BJ (cell line): ENCODE measurements around the gene COPG1. TPM values are rescaled to one million over a fixed set of nuclear protein-coding genes. Genes with fewer than 3 reads are reported as not detected.

Source experiments
- CTCF ChIA-PET: fragments of 350-600 bp; formaldehyde crosslinking; extraction: SDS; loops from one replicate; lab custom pipeline; 2021; ENCODE audit warnings: antibody characterized with exemption, inconsistent platforms; lab: Yijun Ruan, JAX
- POLR2A ChIA-PET: fragments of 300-600 bp; sonication (Branson Sonifier 250); formaldehyde crosslinking; extraction: SDS; loops from one replicate; lab custom pipeline; 2021; ENCODE audit warnings: antibody characterized with exemption; lab: Charles Lee
- DNase-seq: peaks from one replicate; pipeline ENCODE4 v3.0.0-alpha.2; 2011; ENCODE audit warnings: low read depth
- H3K27me3 ChIP-seq: 2 replicates; pipeline ENCODE4 v1.6.0; 2011; ENCODE audit warnings: low read length; ENCODE audit not compliant: control insufficient read depth, insufficient read depth
- H3K36me3 ChIP-seq: 2 replicates; pipeline ENCODE4 v1.5.1; 2011; ENCODE audit warnings: low read length; ENCODE audit not compliant: control insufficient read depth, insufficient read depth
- H3K4me3 ChIP-seq: 2 replicates; pipeline ENCODE4 v1.5.1; 2011; ENCODE audit warnings: low read depth, mild to moderate bottlenecking, control low read depth, low read length
- polyA plus RNA-seq: library from polyadenylated mRNA; depleted of rRNA; stranded (reverse); fragments of >200 nt; gene quantifications from 2 replicates; pipeline ENCODE4 v1.2.3, GENCODE V29; 2011
- TF ChIP-seq, protein P1 (sequence below): IDR thresholded peaks from 2 replicates; pipeline ENCODE4 v1.5.1; 2011; ENCODE audit warnings: low read depth, mild to moderate bottlenecking, control low read depth, inconsistent platforms, low read length, moderate library complexity; ENCODE audit not compliant: insufficient read depth

Gene COPG1
- polyA plus RNA-seq, 1 experiment, result 220 TPM

DNA sequence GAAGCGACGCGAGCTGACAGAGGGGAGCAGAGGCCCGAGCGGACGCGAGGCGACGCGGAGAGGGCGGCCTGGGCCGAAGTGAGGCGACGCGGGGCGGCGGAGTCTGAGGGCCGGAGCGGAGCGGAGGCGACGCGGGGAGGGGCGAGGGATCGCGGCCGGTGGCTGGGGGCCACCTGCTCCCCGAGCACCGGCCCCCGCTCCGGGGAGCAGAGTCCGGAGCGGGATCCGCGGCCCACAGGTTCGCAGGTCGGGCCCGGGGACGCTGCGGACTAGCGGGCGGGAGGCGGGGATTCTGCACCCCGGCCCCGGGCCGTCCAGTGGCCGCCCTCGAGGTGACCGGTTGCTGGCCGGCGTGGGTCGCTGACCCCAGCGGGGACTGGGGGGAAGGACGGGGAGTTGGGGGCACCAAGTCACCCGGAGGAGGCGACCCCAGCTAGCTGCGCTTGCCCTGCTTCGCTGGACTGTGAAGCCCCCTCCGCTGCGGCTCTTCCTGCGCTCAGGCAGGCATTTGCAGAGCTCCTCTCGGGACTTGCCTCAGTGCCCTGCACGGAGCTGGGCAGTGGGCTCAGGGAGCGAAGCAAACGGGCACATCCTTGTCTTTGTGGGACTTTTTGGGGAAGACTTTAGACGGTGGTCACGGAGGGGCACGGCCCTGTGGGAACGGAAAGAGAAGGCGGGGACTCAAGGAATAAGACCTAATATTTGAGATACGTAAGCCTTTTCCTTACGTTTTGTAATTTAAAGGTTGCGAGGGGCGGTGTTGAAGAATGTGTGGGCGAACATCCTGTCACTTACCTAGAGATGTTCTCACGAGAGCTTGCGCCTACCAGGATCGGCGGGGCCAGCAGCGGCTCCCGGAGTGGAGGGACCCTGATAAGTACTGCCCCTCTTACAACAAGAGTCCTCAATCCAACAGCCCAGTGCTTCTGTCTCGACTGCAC lies 29.8 kb downstream of the COPG1 start:
- no peak for DNase-seq
- TF ChIP-seq, protein P1, sequence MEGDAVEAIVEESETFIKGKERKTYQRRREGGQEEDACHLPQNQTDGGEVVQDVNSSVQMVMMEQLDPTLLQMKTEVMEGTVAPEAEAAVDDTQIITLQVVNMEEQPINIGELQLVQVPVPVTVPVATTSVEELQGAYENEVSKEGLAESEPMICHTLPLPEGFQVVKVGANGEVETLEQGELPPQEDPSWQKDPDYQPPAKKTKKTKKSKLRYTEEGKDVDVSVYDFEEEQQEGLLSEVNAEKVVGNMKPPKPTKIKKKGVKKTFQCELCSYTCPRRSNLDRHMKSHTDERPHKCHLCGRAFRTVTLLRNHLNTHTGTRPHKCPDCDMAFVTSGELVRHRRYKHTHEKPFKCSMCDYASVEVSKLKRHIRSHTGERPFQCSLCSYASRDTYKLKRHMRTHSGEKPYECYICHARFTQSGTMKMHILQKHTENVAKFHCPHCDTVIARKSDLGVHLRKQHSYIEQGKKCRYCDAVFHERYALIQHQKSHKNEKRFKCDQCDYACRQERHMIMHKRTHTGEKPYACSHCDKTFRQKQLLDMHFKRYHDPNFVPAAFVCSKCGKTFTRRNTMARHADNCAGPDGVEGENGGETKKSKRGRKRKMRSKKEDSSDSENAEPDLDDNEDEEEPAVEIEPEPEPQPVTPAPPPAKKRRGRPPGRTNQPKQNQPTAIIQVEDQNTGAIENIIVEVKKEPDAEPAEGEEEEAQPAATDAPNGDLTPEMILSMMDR, result no peak
- Histone ChIP-seq H3K4me3 (peak overlapping the region; percentile 88), H3K36me3 (peaks cover 18% of the 10 kb centered on the region), H3K27me3 (no peaks in the 10 kb centered on the region)
- CTCF ChIA-PET, result interaction anchor here (0.8 to 2.1 kb wide), 3 partner anchors 12 to 226 kb away, joined by 3 to 12 read pairs (median 4); a partner anchor contains a TSS
- POLR2A ChIA-PET, result no interaction called here

DNA sequence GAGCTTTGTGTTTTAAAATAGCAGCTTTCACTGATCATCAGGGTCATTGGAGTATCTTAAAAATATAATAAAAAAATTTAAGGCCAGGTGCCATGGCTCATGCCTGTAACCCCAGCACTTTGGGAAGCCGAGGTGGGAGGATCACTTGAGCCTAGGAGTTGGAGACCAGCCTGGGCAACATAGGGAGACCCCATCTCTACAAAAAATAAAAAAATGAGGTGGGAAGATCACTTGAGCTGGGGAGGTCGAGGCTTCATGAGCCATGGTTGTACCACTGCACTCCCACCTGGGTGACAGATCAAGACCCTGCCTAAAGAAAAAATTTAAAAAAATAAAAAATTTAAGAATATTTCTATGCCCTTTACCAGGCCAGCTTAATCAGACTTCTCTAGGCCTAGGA lies 30.8 kb downstream of the COPG1 start:
- ChIA-PET CTCF (interaction anchor here (0.8 to 2.1 kb wide), 4 partner anchors 13 to 227 kb away, joined by 3 to 12 read pairs (median 4); a partner anchor contains a TSS), POLR2A (no interaction called here)
- Histone ChIP-seq H3K36me3 (peaks cover 10% of the 10 kb centered on the region), H3K27me3 (no peaks in the 10 kb centered on the region), H3K4me3 (no peak overlapping the region)
- TF ChIP-seq, protein P1, result no peak
- DNase-seq, result no peak

DNA sequence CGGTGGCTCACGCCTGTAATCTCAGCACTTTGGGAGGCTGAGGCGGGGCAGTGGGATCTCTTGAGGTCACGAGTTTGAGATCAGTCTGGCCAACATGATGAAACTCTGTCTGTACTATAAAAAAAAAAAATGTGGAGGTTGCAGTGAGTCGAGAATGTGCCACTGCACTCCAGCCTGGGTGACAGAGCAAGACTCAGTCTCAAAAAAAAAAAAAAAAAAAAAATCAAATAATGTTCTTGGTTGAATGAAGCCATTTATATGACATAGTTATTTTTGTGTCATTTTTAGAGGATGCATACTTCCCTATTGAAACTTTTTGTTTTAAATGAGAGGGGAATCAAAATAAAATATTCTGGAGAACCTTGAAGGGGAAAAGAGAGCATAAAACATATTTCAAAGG lies 32.3 kb downstream of the COPG1 start:
- no peak for DNase-seq
- TF ChIP-seq, protein P1, result no peak
- Histone ChIP-seq H3K27me3 (no peaks in the 10 kb centered on the region), H3K36me3 (peaks cover 10% of the 10 kb centered on the region), H3K4me3 (no peak overlapping the region)
- ChIA-PET CTCF (no interaction called here), POLR2A (no interaction called here)

DNA sequence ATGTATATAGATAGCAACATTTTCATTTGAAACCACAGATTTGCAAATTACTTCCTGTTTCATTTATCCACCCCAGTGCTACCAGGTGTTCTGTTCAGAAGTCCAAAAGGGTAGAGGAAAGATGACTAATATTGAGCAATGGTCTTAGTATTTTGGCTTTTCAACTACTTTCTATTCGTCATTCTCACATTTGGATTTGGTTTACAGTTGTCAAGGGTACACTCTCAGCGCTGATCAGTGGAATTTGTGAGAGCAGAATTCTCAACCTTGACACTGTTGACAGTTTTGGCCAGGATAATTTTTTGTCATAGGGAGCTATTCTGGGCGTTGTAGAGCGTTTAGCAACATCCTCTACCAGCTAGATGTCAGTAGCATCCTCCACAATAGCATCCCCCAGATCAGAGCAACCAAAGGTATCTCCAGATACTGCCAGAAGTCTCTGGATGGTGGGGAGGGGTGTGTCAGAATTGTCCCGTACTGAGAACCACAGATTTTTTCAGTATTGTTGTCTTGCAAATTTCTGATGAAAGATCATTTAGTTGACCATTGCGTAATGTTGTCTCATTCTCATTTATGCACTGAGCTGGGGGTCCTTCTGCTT lies 33.4 kb downstream of the COPG1 start:
- ChIA-PET POLR2A (no interaction called here), CTCF (interaction anchor here (1.1 to 1.5 kb wide), 3 partner anchors 33 to 120 kb away, joined by 3 read pairs; a partner anchor contains a TSS)
- Histone ChIP-seq H3K27me3 (no peaks in the 10 kb centered on the region), H3K4me3 (no peak overlapping the region), H3K36me3 (peaks cover 4% of the 10 kb centered on the region)
- TF ChIP-seq, protein P1, result no peak
- DNase-seq, result no peak

DNA sequence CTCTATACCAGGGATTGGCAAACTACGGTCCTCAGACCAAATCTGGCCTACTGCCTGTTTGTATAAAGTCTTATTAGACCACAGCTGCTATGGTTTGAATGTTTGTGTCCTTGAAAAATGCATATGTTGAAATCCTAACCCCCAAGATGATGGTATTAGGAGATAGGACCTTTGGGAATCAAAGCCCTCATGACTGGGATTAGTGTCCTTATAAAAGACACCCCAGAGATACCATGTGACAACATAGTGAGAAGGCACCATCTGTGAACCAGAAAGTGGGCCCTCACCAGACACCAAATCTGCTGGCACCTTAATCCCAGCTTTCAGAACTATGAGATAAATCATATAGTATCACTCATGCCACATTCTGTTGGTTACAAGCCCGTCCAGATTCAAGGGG lies 36.7 kb downstream of the COPG1 start:
- no peak for DNase-seq
- ChIA-PET POLR2A (no interaction called here), CTCF (no interaction called here)
- H3K27me3 ChIP-seq, result no peaks in the 10 kb centered on the region
- no peak overlapping the region for H3K4me3 ChIP-seq
- peaks cover 2% of the 10 kb centered on the region for H3K36me3 ChIP-seq
- TF ChIP-seq, protein P1, result no peak
